HG02981 (cell line): ENCODE measurements around the gene EFCAB8.

Experiments used
- ATAC-seq: cut with Tn5 transposase; IDR thresholded peaks from one replicate; pipeline ENCODE4 v1.9.1; 2021; ENCODE audit warnings: mild to moderate bottlenecking, moderate library complexity; ENCODE audit not compliant: unreplicated experiment

Gene EFCAB8

DNA sequence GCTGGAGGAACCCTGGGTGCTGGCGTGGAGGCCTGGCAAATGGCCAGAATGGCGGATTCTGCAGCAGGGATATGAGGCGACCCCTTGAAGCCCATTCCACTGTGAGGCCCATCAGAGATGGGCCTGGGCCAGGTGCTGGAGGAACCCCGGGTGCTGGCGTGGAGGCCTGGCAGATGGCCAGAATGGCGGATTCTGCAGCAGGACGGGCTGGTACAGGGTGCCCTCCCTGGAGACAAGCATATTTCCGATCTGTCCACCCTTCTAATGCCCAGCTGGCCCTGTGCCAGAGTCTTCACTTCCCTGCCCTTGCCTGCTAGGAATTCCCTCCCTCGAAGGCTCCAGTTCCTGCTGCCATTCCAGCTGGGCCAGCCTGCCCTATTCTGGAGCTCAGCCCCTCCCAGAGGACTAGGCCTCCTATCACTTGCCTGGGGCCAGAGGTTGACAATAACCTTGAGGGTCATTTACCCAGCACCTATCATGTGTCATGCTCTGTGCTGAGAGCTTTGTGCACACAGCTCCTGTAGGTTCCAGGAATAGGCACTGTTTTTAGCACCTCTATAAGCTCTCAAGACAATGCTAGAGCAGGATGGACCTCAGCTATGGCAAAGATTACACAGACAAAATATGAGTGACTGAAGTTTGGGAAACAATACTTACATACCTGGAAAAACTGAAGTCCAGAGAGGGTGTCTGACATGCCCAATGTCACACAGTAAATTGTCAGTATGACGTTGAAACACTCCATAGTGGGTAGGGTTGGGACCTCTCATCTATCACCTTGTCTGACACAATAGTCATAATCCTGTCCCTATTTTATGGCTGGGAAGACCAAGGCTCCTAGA, 124.1 kb downstream of the EFCAB8 start:
- no peak for ATAC-seq

DNA sequence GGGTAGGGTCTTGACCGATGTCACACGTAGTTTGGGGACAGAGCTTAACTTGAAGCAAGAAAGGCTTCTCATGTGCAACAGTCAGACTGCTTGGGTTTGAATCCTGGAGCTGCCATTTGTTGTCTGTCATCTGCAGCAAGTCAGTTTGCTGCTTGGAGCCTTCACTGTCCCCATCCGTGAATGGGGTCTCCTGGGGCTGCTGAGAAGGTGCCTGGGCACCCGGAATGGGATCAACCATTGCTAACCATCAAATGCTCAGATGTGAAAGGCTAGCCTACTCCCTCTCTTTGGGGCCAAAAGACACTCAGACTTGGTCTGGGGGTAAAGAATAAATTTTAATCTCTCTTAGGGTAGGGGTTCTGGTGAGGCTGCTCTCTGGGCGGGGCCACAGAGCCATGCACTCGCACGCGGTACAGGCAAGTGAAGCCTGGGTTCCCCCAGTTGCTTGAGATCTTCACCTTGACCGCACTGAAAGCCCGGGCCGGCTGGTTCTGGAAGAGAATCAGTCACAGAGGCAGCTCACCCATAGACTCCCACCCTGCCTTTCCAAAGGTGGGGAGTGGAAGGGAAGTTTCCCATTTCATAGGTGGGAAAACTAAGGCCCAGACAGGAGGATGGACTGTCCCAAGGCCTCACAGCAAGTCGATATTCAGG, 124.9 kb downstream of the EFCAB8 start:
- ATAC-seq: no peak

DNA sequence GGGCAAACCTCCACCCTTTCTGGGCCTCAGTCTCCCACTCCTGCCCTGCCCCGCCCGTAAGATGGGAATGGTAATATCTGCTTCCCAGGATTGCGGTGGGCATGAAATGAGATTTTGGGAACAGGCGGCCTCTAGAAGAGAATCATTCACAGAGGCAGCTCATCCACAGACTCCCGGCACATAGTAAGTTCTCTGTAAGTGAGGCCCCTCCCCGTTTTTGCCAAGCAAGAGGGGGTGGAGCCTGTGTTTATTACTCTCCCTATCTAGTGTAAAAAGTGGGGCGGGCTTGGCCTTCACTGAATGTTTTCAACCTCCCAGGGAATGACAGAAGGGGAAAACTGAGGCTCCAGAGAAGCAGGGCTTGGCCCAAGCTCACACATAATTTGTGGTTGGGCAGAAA, 125.5 kb downstream of the EFCAB8 start:
- ATAC-seq: no peak

DNA sequence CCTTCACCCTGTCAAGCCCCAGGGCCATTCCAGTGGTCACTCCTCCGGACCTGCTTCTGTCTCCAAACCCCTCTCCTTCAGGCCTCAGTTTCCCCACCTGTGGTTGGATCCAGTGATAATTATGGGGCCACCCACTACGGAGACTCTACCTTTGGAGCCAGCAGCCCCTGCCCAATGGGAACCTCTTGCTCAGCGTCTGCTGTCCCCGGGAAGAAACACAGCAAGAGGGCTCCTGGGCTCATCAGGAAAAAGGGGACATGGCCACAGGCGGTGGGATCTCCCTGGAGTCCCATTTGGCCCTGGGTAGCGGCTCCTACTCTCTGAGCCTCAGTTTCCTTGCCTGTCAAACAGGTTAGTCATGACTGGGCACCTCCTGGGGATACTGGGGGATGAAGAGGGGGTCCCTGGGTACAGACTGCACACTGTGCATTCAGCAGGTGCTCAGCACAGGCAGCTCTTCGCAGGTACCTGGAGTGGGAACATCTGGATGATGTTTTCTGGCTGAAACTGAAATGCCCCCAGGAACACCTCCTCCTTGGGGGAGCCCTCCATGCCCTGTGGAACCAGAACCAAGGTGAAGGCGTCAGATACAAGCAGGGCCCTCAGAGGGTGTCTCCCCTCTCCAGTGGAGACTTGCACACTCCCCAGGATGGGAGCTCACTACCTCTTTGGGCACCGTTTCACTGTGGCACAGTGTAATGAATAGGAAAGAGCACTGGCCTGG, 126.1 kb downstream of the EFCAB8 start:
- ATAC-seq: no peak

DNA sequence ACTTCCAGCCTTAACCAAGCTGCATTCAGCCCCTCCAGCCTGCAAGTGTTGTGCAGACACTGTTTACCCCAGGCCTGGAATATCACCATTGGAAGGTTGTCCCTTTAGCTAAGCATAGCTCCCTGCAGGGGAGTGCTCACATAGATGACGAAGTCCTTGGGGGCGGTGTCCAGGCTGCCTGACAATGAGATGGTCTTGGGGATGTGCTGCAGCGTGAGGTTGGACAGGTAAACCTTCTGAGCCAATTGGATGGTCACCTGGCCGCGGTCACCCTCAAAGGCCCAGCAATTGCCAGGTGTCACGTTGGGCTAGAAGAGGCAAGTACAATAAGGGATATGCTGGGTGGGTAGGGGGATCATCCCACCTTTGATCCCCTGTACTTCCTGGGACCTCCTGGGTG, 126.9 kb downstream of the EFCAB8 start:
- ATAC-seq: no peak

DNA sequence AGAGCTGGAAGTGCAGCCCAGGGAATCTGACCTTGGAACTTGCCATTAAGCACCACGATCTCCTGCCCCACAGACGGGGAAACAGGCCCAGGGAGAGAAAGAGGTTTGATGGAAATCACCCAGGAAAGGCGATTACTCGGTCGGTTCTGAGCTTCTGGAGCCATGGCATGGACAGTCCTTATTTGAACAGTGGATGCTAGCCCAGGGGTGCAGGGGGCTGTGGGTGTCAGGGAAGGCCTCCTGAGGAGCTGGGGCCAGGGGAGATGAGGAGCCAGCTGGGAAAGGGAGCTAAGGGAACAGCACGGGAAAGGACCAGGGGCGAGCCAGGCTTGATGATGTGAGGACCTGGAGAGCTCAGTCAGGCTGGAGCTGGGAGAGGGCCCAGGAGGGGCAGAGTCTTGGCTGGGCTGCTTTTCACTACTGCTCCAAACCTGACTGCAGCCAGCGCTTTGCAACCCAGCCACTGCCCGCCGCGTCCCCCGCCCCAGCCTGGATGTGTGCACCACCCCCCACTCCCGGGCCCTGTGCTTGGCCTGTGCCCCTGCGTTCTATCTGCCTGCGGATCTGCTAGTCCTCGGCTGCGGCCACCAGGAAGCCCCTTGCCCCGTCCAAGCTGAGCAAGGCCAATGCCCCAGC, 127.7 kb downstream of the EFCAB8 start:
- no peak for ATAC-seq

DNA sequence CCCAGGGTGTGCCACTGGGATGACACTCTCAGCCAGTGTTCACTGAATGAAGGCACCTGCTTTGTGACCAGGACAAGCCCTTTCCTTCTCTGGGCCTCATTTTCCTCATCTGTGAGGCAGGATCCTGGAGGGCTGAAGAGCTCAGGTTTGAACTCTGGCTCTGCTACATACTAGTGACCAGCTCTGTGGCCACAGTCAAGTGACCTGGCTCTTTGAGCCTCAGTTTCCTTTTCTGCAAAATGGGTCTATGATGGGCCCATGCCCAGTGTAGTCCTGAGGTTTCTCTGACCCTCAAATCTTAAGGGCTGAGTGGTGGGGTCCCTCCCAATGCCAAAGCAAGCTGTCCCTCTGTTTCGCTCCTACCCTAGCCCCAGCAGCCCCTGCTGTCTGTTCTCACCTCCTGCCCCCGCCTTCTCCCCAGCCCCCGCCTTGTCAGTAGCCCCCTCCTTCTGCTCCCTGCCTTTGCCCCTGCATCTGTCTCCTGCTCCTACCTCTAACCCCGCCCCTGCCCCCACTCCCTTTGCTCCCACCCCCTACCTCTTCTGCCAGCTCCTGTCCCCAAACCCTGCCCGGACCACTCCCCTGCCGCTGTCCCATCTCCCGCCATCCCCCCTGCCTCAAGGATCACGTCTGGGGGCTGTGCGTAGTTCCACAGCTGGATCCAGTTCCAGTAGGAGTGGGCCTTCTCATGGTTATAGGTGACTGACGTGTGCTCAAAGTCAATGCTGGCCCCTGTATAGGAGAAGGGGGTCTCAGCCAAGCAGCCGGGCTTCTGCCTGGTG, 128.5 kb downstream of the EFCAB8 start:
- no peak for ATAC-seq

DNA sequence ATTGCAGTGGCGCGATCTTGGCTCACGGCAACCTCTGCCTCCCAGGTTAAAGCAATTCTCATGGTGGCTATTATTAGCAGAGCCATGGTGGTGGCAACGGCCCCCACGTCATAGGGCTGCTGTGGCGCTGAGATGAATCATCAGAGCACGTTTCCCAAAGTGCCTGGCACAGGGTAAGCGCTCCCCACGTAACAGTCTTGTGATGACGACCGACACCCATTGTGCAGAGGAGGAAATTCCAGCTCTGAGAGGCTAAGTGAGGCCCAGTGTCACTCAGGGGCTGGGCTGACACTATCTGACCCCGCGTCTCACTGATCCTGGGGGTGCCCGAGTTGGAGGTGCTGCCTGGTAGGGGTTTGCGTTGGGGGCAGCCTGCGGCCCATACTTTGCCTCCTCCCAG, 129.3 kb downstream of the EFCAB8 start:
- ATAC-seq: no peak

DNA sequence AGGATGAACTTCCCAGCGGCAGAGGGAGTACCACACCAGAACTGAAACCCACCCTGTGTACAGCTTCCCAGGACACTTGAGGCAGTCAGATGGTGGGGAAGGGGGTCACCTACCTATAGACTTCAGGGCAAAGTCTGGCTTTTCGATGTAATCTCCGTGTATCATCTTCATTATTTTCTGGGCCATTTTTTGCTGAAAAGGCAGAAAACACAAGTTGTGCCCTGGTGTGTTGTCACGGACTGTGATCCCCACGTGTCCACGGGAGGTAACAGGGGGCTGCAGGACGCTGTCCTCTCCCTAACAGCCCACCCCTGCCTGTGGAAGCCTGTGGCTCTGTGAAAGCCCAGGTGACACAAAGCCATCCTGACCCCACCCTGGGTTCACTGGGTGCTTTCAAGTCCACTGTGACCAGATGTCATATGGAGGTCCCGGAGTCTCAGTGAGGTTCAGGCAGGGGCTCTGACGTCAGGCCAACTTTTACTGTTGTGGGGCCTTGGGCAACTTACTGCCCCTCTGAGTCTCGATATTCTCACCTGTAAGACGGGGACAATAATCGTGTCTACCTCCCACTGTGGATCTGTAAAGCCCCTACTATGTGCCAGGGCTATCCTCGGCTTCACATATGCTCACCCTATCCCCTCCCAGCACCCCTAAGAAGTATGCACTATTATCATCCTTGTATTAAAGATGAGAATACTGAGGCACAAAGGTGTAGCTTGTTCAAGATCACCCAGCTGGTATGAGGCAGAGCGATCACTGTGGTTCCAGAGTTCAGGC, 131.0 kb downstream of the EFCAB8 start:
- ATAC-seq: no peak

DNA sequence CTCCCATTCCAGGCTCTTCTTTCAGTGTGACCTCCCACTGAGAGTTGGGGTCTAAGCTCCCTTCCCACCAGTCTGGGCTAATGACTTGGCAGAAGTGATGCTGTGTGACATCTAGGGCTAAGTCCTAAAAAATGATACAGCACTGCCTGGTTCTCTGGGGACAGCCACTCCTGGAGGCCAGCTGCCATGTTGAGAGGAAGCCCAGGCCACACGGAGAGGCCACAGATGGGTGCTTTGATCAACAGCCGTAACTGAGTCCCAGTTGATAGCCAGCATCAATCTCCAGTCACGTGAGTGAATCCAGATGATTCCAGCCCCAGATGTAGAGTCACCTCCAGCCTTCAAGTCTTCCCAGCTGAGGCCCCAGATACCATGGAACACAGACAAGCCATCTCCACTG, 131.7 kb downstream of the EFCAB8 start:
- no peak for ATAC-seq

DNA sequence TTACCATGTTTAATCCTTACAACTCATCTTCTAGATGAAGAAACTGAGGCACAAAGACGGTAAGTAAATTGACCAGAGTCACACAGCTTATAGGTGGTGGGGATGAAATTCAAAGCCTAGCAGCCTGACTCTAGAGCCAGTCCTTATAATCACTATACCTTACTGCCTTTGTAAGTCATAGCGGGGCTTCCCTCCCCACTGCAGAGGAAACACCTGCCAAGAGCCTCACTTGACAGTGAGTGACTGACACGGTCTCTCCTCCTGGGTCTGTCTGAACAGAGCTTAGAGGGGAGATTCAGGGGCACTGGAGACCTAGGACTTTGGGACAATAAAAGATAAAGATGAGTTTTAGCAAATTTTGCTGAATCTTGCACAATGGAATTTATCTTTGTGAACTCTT, 132.7 kb downstream of the EFCAB8 start:
- no peak for ATAC-seq

DNA sequence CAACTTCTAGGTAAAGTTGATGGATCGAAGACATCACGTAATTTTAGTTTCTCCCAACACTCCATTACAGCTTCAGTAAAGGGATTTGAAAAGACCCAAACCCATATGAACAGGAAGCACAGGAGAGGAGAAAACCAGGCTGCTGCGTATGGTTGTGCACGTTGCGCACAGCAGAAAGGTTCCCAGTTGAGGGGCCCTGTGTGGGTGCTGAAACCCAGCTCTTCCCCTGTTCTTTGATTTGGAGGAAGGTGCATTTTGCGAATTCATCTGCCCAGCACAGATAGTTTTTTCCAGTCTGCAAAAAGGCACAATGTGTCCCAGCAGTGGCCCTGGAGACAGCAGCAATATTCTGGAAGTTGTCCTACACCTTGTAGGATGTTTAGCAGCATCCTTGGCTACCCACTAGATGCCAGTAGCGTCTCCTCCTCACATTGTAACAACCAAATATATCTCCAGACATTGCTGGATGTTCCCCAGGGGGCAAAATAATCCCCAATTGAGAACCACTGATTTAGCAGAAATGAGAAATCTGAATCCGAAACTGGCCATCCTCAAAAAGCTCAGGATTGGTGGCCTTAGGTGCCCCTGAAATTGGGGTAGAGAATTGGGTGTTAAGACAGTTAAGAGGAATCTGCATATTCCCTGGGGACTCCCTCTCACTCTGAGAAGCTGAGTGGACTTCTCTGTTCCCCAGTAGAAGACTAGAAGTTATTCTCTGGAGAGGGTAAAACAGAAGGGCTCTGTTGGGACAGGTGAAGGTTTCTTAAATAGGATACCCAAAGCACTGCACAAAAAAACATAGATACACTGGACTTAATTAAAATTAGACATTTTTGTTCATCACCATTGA, 133.3 kb downstream of the EFCAB8 start:
- ATAC-seq: no peak

DNA sequence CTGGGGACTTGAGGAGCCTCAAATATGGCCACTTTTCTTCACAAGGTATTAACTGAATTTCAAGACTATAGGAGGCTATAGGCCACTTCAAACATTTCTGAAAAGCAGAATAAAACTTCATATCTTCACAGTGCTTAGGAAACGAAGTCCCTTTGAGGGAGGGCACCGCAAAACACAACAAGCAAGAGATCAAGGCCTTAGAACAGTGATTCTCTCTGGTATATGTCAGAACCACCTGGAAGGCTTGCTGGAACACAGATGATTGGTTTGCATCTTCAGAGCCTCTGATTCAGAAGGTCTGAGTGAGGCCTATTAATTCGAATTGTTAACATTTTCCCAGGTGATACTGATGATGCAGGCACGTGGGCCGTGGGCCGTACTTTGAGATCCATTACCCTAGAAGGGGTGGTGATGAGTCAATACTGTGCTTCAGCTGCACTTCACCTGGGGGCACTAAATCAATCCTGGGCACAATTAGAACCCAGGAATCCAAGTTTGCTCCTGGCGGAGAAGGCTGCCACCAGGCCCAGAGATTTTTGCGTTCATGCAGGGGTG, 134.8 kb downstream of the EFCAB8 start:
- no peak for ATAC-seq

DNA sequence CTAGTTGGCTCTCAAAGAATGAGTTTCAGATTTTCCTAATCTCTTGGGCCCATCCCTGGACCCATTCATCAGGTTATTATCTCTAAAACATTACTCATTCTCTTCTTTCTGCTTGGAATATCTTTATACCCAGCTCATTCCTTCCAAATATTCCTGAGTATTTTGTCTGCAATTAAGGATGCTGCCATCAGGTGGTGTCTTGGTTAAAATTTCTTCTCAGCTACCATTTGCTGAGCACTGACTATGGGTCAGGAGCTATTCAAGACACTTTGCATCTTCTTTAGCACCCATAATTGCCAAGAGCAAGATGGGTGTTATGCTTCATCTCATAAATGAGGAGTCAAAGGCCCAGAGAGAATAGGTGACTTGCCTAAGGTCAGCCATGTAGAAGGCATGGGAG, 137.1 kb downstream of the EFCAB8 start:
- ATAC-seq: no peak

DNA sequence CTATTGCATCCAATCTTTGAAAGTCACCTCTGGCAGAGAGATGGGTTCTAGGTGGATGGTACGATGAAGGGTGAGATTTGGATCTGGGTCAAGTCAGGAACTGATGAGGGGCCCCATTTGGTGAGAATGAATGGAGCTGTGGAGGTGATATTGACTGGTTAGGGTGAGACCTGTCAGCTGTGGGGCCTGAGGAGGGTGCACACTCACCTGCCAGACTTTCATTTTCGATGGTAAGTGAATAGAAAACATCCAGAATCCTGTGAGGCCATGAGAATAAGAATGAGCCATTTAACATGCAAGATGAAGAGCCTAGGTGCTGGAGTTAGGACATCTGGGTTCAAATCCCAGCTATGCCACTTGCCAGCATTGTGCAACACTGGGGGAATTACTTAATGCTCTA, 138.7 kb downstream of the EFCAB8 start:
- no peak for ATAC-seq

DNA sequence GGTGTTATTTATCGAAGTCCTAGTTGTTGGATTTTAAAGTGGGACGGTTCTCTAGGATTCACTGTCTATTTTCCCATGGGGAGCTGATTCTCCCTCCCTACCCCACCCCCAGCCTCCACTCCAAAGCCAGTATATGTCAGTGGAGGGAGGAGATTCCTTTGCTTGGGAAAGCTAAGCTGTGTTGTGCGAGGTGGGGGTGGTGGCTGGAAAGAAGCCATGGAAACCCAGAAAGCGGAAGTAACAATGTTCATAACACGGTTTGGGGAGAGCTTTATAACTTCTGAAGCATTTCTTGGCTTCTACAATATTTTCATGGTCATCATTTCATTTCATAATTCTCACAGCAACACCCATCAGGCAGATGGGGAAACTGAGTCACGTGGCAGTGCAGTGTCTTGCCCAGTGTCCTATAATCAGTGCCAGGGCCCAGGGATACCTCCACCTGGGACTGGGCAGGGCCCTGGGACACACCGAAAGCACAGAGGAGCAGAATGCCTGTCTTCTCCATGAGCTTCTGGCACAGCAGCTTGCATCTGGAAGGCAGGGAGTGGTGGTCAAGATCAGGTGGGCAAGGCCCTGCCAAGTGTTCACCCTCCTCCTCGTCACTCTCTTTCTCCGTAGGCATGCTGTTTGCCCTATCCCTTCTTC, 141.0 kb downstream of the EFCAB8 start:
- ATAC-seq: no peak

DNA sequence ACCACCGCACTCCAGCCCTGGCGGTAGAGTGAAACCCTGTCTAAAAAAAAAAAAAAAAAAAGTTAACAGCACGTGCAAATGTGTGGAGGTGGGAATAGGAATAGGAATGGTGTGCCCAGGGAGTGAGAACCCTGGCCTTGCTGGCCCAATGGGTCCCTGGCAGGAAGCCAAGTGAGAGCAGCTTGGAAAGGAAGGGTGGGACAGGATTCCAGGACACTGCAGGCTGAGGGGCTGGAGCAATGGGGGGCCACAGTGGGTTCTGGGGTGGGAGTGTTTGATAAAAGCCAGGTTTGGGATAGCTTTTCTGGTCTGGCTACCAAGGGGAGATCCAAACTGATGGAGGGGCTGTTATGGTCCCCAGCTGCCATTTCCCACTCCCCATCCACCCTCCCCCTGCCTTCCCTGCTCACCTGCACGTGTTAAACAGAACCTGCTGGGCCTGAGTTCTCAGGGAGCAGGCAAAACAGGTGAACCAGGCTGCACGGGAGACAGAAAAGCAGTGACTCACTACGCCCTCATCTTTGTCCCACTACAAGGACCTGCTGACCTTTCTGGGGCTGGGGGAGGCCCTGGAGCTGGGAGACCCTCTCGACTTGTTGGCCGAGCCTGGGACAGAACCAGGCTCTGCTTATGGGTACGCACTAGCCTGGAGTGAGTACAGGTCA, 142.2 kb downstream of the EFCAB8 start:
- no peak for ATAC-seq
